GM12875 (cell line): ENCODE measurements around the gene CISH.

ENCODE experiments used
- H3K4me3 ChIP-seq: one replicate; pipeline ENCODE4 v1.5.1; 2011; ENCODE audit warnings: low read depth, low read length, control low read depth
- TF ChIP-seq, protein P1 (sequence below): IDR thresholded peaks from 2 replicates; pipeline ENCODE4 v1.5.1; 2011; ENCODE audit warnings: low read depth, mild to moderate bottlenecking, control low read depth, inconsistent platforms, low read length, moderate library complexity, borderline replicate concordance; ENCODE audit not compliant: insufficient read depth

The CISH gene

DNA sequence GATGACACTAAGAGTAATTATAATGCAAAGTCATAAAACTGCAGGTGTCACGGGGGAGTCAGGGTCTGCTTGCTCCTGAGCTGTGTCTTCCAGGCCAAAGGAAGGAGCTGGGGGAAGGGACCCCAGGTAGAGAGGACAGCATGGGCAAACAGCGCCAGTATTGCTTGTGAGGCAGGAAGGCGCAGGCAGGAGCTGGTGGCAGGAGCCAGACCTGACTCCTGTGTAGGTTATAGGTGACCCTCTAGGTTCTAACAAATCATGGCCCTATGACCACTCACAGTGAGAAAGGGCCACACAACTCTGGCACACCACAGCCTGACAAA is 1.9 kb downstream of the CISH start:
- TF ChIP-seq, protein P1, sequence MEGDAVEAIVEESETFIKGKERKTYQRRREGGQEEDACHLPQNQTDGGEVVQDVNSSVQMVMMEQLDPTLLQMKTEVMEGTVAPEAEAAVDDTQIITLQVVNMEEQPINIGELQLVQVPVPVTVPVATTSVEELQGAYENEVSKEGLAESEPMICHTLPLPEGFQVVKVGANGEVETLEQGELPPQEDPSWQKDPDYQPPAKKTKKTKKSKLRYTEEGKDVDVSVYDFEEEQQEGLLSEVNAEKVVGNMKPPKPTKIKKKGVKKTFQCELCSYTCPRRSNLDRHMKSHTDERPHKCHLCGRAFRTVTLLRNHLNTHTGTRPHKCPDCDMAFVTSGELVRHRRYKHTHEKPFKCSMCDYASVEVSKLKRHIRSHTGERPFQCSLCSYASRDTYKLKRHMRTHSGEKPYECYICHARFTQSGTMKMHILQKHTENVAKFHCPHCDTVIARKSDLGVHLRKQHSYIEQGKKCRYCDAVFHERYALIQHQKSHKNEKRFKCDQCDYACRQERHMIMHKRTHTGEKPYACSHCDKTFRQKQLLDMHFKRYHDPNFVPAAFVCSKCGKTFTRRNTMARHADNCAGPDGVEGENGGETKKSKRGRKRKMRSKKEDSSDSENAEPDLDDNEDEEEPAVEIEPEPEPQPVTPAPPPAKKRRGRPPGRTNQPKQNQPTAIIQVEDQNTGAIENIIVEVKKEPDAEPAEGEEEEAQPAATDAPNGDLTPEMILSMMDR, result no peak
- no peak overlapping the region for H3K4me3 ChIP-seq

DNA sequence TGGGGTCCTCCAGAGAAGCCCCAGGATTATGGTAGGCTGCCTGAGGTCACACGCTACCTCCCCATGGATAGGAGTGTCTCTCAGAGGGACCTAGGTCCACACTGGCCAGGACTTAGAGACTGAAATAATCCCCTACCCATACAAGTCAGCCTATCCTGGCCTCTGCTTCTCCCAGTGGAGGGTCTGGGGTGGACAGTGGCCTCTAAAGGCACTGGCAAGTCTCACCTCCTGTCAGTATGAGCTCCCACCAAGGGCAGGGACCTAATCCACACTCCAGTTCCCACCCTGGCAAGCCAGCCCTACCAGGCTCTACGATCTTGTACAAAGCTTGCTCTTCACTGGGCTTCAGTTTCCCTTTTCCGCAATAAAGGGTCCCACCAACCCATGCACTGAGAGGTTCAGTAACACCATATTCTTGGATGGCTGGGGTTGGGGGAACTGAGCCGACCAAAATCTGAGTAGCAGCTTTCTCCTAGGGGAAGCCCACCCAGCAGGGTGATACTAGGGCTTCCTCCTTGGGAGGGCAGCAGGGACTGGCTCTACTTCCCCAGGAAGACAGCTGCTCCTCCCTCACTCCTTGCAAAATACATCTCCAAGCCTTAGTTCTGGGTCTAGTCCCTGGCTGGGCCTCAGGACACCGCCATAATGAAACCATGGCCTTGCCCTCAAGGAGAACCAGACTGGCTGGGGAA is 2.4 kb downstream of the CISH start:
- H3K4me3 ChIP-seq, result no peak overlapping the region
- TF ChIP-seq, protein P1, result no peak

DNA sequence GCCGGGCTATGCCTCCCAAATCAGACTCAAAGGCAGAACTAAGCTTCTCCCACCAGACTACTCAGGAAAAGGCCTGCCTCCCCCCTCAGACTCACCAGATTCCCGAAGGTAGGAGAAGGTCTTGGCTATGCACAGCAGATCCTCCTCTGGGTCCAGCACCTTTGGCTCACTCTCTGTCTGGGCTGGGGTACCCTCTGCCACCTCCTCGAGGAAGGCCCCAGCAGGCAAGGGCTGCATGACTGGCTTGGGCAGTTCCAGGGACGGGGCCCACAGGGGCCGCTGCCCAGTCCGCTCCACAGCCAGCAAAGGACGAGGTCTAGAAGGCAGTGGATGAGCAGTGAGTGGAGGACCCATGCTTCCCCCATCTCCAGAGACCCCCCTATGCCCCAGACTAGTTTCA is 3.3 kb downstream of the CISH start:
- TF ChIP-seq, protein P1, result no peak
- no peak overlapping the region for H3K4me3 ChIP-seq

DNA sequence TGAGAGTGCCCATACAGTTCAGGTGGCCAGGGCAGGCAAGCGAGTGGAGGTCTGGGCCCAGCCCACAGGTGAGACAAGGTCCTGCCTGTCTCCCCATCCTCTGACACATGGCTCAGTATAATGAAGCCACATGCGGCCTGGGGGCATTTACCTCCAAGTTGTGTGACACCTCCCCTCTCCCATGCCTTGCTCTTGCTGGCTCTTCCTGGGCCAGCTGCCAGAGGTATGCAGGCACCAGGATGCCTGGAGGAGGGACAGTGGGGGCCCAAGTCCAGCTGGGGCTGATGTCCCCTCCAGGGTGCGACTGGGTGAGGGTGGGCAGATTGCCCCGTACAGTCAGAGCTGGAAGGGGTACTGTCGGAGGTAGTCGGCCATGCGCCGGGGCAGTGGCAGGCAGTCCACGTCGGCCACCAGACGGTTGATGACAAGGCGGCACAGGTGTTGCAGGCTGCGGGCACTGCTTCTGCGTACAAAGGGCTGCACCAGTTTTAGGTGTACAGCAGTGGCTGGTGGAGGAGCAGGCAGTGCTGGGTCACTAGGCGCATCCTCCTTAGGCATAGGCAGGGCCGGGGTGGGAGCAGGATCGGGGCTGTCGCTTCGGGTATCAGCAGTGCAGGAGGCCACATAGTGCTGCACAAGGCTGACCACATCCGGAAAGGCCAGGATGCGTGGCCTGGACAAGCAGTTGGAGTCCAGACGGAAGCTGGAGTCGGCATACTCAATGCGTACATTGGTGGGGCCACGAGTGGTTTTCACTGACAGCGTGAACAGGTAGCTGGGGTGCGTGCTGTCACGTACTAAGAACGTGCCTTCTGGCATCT is 4.1 kb downstream of the CISH start:
- TF ChIP-seq, protein P1, result no peak

DNA sequence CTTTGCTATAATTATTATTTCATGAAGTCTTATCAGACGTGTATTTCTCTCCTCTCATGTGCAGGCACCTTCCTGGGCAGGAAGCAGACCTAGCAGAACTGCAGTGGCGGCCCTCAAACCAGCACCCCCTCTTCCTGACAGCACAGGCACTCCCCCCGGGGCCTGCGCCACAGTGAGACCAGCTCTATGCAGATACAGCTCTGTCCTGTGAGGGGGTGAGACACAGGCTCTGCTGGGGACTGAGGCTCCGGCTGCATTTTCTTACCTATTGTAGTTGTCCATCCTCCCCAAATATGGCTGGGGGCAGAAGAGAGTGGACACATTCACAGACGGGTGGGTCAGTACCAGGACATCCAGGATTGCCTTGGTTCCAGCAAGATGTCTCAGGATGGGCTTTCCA is 5.0 kb downstream of the CISH start:
- H3K4me3 ChIP-seq, result no peak overlapping the region
- TF ChIP-seq, protein P1, result no peak

More for the DNA sequence above, 4.1 kb downstream of the CISH start:
- H3K4me3 ChIP-seq, result no peak overlapping the region

DNA sequence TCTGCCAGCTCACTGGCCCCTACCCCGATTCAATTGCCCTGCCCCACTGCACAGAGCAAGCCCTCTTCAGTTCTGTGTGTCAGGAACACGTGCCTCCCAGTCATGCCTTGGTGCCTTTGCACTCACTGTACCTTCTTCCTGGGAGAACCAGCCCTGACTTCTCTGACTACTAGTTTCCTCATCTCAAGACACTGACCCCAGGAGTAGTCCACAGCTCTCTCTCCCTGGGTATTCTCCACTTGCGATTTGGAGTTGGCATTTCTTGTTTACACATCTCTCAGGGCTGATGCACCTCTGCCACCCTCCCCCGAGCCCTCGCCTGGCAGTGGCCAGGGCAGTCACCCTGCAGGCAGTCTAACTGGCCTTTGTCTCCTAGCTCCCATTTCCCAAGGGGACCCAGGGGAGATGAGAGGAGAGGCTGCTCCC is 5.7 kb downstream of the CISH start:
- TF ChIP-seq, protein P1, result no peak
- no peak overlapping the region for H3K4me3 ChIP-seq
